ENCODE measurements around the gene CHKB. TPM values are rescaled to one million over a fixed set of nuclear protein-coding genes. Genes with fewer than 3 reads are reported as not detected.

The CHKB gene
- total RNA-seq, 1 experiment from 2014 or later, result 55.1 TPM

DNA sequence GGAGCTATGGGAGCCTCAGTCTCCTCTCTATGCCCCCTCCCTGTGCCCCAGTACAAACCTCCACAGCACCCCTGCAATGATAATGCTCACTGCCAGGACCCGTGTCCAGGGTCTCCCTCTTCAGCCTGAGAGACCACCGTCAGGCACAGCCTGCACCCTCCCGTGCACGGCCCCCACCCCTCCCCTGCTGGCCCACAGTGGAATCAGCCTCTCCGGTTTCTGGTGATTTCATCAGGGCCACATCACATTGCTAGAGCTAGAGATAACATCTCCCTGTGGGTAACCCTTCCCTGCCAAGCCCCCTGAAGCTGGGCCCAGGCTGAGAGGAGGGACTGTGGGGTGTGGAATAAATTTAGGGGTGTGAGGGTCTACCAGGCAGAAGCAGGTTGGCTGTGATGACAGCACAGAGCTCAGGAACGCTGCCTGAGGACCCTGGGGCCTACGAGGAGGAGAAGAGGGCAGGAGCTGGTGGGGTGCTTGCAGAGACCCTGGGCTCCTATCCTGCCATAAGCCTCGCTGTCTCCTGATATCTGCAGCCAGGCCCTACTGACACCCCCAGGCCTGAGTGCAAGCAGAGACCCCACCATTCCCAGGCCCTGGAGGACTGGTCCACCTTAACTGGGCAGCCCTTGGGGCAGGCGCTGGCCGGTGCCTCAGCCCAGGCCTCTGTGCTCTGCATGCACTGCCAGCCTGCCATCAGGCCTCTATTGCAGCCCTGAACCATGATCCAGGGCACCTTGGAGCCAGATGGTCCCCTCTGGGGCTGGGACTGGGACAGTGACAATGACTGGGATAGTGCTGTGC lies 36.9 kb downstream of the CHKB start, which contains the start of gene KLHDC7B:
KLHDC7B (plus strand) TSS at position 378 of the 804 bp plus-strand sequence; CDS start at position 723, 345 bp downstream.
- Histone ChIP-seq H2AFZ (ENCODE audit: low read depth, low read length, poor library complexity, severe bottlenecking) (peak within 1 kb of the TSS; percentile 94), H3K27ac (ENCODE audit: low read depth, low read length) (peak within 1 kb of the TSS; percentile 27; the same call in 1 of the 2 replicates), H3K4me1 (ENCODE audit: control insufficient read depth in 1 of 2, insufficient read depth in 2 of 2, low read length in 2 of 2) (peaks cover 13 to 34% of the 10 kb centered on the region in 2 experiments; a peak in 3 of 4 replicates), H3K27me3 (ENCODE audit: insufficient read depth, low read length) (no peaks in the 10 kb centered on the region), H3K36me3 (ENCODE audit: control insufficient read depth in 1 of 2, insufficient read depth in 2 of 2, low read length in 2 of 2) (no peaks in the 10 kb centered on the region), H3K9me2 (ENCODE audit: insufficient read depth) (no peaks in the 10 kb centered on the region), H3K4me2 (ENCODE audit: low read length) (peak within 1 kb of the TSS; percentile 77), H4K20me1 (ENCODE audit: insufficient read depth) (no peaks in the 10 kb centered on the region), H3K79me2 (ENCODE audit: insufficient read depth, low read length) (no peaks in the 10 kb centered on the region), H3K9me3 (ENCODE audit: control insufficient read depth in 1 of 2, insufficient read depth in 1 of 2, low read depth in 1 of 2, low read length in 2 of 2) (no peaks in the 10 kb centered on the region), H3K4me3 (replicated peaks in 1 of 2; ENCODE audit: low read depth in 1 of 2, low read length in 2 of 2) (no peak within 1 kb of the TSS), H3K9ac (ENCODE audit: low read length) (peak within 1 kb of the TSS; percentile 53; the same call in 1 of the 2 replicates)
- intact Hi-C loops (cut with micrococcal nuclease), result no loop called here
- no peak for DNase-seq (ENCODE audit: low read depth, low spot score)
- no peak for ATAC-seq
- POLR2A ChIA-PET, result interaction anchor here (0.8 to 1.9 kb wide), 6 partner anchors 9 to 149 kb away, joined by 3 to 7 read pairs (median 6); partner anchors contain the start of gene TYMP
- CTCF ChIA-PET, result interaction anchor here (0.8 to 1.8 kb wide), 3 partner anchors 10 to 20 kb away, joined by 3 to 6 read pairs (median 3); partner anchors contain the start of genes SCO2 and SYCE3
- no TSS peak for BruUV-seq (replicated peaks)
- TF ChIP-seq RAD21 (IDR thresholded peaks at IDR 0.05; ENCODE audit: low read depth) (no peak), YY1 (IDR thresholded peaks at IDR 0.05; ENCODE audit: extremely low read depth, insufficient replicate concordance, low read depth, low read length) (peak; percentile 6)
- RAD21 ChIA-PET (ENCODE audit: low non-redundant PET in 1 of 2, low total read pairs in 2 of 2, uncharacterized antibody in 2 of 2, unreplicated experiment in 2 of 2), result no interaction called here

- RAD21 ChIA-PET (ENCODE audit: low non-redundant PET in 1 of 2, low total read pairs in 2 of 2, uncharacterized antibody in 2 of 2, unreplicated experiment in 2 of 2), result no interaction called here
- Histone ChIP-seq H3K9ac (ENCODE audit: low read length) (peak overlapping the region; percentile 53), H3K9me3 (ENCODE audit: control insufficient read depth in 1 of 2, insufficient read depth in 1 of 2, low read depth in 1 of 2, low read length in 2 of 2) (no peaks in the 10 kb centered on the region), H3K36me3 (ENCODE audit: control insufficient read depth in 1 of 2, insufficient read depth in 2 of 2, low read length in 2 of 2) (no peaks in the 10 kb centered on the region), H3K4me3 (replicated peaks in 1 of 2; ENCODE audit: low read depth in 1 of 2, low read length in 2 of 2) (no peak overlapping the region; a peak in 1 of 4 replicates), H3K4me1 (ENCODE audit: control insufficient read depth in 1 of 2, insufficient read depth in 2 of 2, low read length in 2 of 2) (peaks cover 13 to 39% of the 10 kb centered on the region in 2 experiments; a peak in 3 of 4 replicates), H4K20me1 (ENCODE audit: insufficient read depth) (no peaks in the 10 kb centered on the region), H3K27ac (ENCODE audit: low read depth, low read length) (peak overlapping the region; percentile 27; the same call in 1 of the 2 replicates), H2AFZ (ENCODE audit: low read depth, low read length, poor library complexity, severe bottlenecking) (peak overlapping the region; percentile 94), H3K4me2 (ENCODE audit: low read length) (peak overlapping the region; percentile 77), H3K9me2 (ENCODE audit: insufficient read depth) (no peaks in the 10 kb centered on the region), H3K27me3 (ENCODE audit: insufficient read depth, low read length) (no peaks in the 10 kb centered on the region), H3K79me2 (ENCODE audit: insufficient read depth, low read length) (no peaks in the 10 kb centered on the region)
- POLR2A ChIA-PET, result interaction anchor here (1.6 to 1.9 kb wide), 3 partner anchors 10 to 15 kb away, joined by 5 to 7 read pairs (median 7); partner anchors contain the start of gene TYMP
- no peak for DNase-seq (ENCODE audit: low read depth, low spot score)
- peak; percentile 33 for ATAC-seq
- BruUV-seq (replicated peaks), result TSS peak; percentile 81
- intact Hi-C loops (cut with micrococcal nuclease), result no loop called here
- CTCF ChIA-PET, result interaction anchor here (1.0 to 1.8 kb wide), 2 partner anchors 9 to 19 kb away, joined by 3 to 6 read pairs; partner anchors contain the start of gene SCO2
- TF ChIP-seq ELF1 (IDR thresholded peaks at IDR 0.05; ENCODE audit: borderline replicate concordance, low read depth), result no peak
- TF ChIP-seq EGR1 (IDR thresholded peaks at IDR 0.05; ENCODE audit: low read depth), result no peak
- TF ChIP-seq POLR2AphosphoS5 (IDR thresholded peaks at IDR 0.05; ENCODE audit: low read depth, low read length), result no peak
- TF ChIP-seq, protein P1, sequence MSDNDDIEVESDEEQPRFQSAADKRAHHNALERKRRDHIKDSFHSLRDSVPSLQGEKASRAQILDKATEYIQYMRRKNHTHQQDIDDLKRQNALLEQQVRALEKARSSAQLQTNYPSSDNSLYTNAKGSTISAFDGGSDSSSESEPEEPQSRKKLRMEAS (IDR thresholded peaks at IDR 0.05), result no peak
- no peak for TF ChIP-seq SRF (IDR thresholded peaks at IDR 0.05; ENCODE audit: low read depth)
- TF ChIP-seq REST (IDR thresholded peaks at IDR 0.05; ENCODE audit: low read depth), result no peak
- TF ChIP-seq ZNF274 (IDR thresholded peaks at IDR 0.05; ENCODE audit: low read depth, low read length), result no peak
- TF ChIP-seq CTCF (IDR thresholded peaks at IDR 0.05 in 2 of 3, conservative IDR thresholded peaks at IDR 0.05 in 1 of 3; ENCODE audit: borderline replicate concordance in 1 of 3, insufficient read depth in 1 of 3, low read depth in 2 of 3, low read length in 2 of 3), result no peak
- no peak for TF ChIP-seq RAD21 (IDR thresholded peaks at IDR 0.05; ENCODE audit: low read depth)
- TF ChIP-seq FOSL1 (IDR thresholded peaks at IDR 0.05; ENCODE audit: low read depth), result no peak
Measured at GRCh38 chr22:50544746-50545253, 37.8 kb downstream of the CHKB start.
